Right lobe of liver (tissue), 6 donors: Measurements from ENCODE around the gene CTRB2. TPM values are rescaled to one million over a fixed set of nuclear protein-coding genes. Genes with fewer than 3 reads are reported as not detected.

Experiments
- ATAC-seq, 4 donors: fragments of 200-7000 bp; cut with Tn5 transposase; one replicate each; pipeline ENCODE4 v1.9.1; 2020; ENCODE audit warnings: mild to moderate bottlenecking in 4 of 4, moderate library complexity in 4 of 4
- DNase-seq, 3 donors: peaks; one replicate each; pipeline ENCODE4 v3.0.0-alpha.2; 2020
- H3K27ac ChIP-seq, 3 donors: fragments of 200-600 bp; one replicate each; pipeline ENCODE4 v1.8.0; 2022
- H3K27me3 ChIP-seq, 2 donors: fragments of 200-600 bp; one replicate each; pipeline ENCODE4 v1.8.0; 2022
- H3K36me3 ChIP-seq, 4 donors: fragments of 200-600 bp; sonication (generic) in 1 of 4; one replicate each; pipeline versions ENCODE4 v1.5.1 to v1.8.0; 2017 to 2022; ENCODE audit warnings: control low read depth in 1 of 4
- H3K4me1 ChIP-seq, 4 donors: fragments of 200-600 bp; sonication (generic) in 1 of 4; one replicate each; pipeline versions ENCODE4 v1.5.1 to v1.8.0; 2017 to 2022; ENCODE audit warnings: control low read depth in 1 of 4
- H3K4me3 ChIP-seq, 3 donors: fragments of 200-600 bp; one replicate each; pipeline ENCODE4 v1.8.0; 2022
- H3K9me3 ChIP-seq, 4 donors: fragments of 200-600 bp; sonication (generic) in 1 of 4; one replicate each; pipeline versions ENCODE4 v1.5.1 to v1.8.0; 2017 to 2022; ENCODE audit warnings: control low read depth in 1 of 4
- CTCF ChIP-seq, 4 donors: fragments of 200-600 bp in 3 of 4; fragments of 450-650 bp in 1 of 4; IDR thresholded peaks; one replicate each; pipeline versions ENCODE4 v1.5.1 to v1.8.0; 2016 to 2022; ENCODE audit warnings: antibody characterized with exemption in 4 of 4, mild to moderate bottlenecking in 2 of 4
- POLR2A ChIP-seq: fragments of 450-650 bp; IDR thresholded peaks from one replicate; pipeline ENCODE4 v1.6.1; 2017; ENCODE audit warnings: antibody characterized with exemption, mild to moderate bottlenecking
- WGBS: methylation state at CpG from one replicate; pipeline ENCODE4 v1.1.6; 2018; ENCODE audit warnings: low coverage, low lambda C conversion rate; ENCODE audit not compliant: insufficient coverage; ENCODE audit errors: missing lambda C conversion rate; 5-methylcytosine and 5-hydroxymethylcytosine counted together
- intact Hi-C, 2 donors: fragments of 100-400 bp; cut with DNase I; formaldehyde crosslinking; loops; one replicate each; pipeline versions ENCODE4 v1.11.2 to v1.14.1; 2022
- total RNA-seq, 6 experiments: library from RNA; depleted of rRNA in 2 of 6; stranded (reverse); fragments of >200 nt in 2 of 6; fragmentation: NEBNext Ultra II Directional in 3 of 6; extraction: Animal tissue kit (Norgen Biotek cat#: 25700) in 3 of 6; gene quantifications; one replicate each; pipeline versions ENCODE4 v1.1.0 to v1.2.4, GENCODE V29; 2016 to 2023
- donor health status: DM: no; HTN: yes; CAD: no.
- donor health status: DM: no; HTN: no; CAD: no.
- donor health status: DM: no; HTN: no; CAD: no.
- donor health status: DM: no; HTN: yes; CAD: no.
- donor health status: DM: no; HTN: yes; CAD: no.

Gene CTRB2
- total RNA-seq, 6 experiments from 2014 or later, result not detected

GRCh38 chr16:75193730-75194444, 13.1 kb downstream of the CTRB2 start:
- no peaks in the 10 kb centered on the region for H3K27me3 ChIP-seq
- peak in 2 of 3 donors; percentile 3 to 33 for DNase-seq
- no peaks in the 10 kb centered on the region for H3K9me3 ChIP-seq
- WGBS, result 90% methylated on average over 4 of the region's 10 CpGs
- H3K4me3 ChIP-seq, result no peak overlapping the region
- intact Hi-C loops, result no loop called here
- H3K27ac ChIP-seq, result no peak overlapping the region
- H3K36me3 ChIP-seq, result no peaks in the 10 kb centered on the region
- H3K4me1 ChIP-seq, result no peaks in the 10 kb centered on the region
- ATAC-seq, result no peak
- no peak for TF ChIP-seq POLR2A
- TF ChIP-seq CTCF (IDR thresholded peaks at IDR 0.05), result no peak

- Histone ChIP-seq H3K27me3 (no peaks in the 10 kb centered on the region), H3K4me3 (no peak overlapping the region), H3K9me3 (no peaks in the 10 kb centered on the region), H3K27ac (no peak overlapping the region), H3K4me1 (no peaks in the 10 kb centered on the region), H3K36me3 (no peaks in the 10 kb centered on the region)
- no peak for TF ChIP-seq CTCF (IDR thresholded peaks at IDR 0.05)
- TF ChIP-seq POLR2A, result no peak
- intact Hi-C loops, result no loop called here
- DNase-seq, result no peak
- ATAC-seq, result no peak
- WGBS, result 90% methylated on average over 3 of the region's 4 CpGs
Measured at GRCh38 chr16:75193265-75193650, 13.7 kb downstream of the CTRB2 start.

- DNase-seq (peak in 1 of 3 donors; percentile 24), ATAC-seq (no peak)
- no peak for TF ChIP-seq CTCF (IDR thresholded peaks at IDR 0.05)
- TF ChIP-seq POLR2A, result no peak
- Histone ChIP-seq H3K4me1 (no peaks in the 10 kb centered on the region), H3K9me3 (no peaks in the 10 kb centered on the region), H3K36me3 (no peaks in the 10 kb centered on the region), H3K27ac (no peak overlapping the region), H3K27me3 (no peaks in the 10 kb centered on the region), H3K4me3 (no peak overlapping the region)
- intact Hi-C loops, result no loop called here
- WGBS, result 86% methylated on average over 15 of the region's 21 CpGs
Measured at GRCh38 chr16:75192606-75193264, 14.2 kb downstream of the CTRB2 start.

- no peak overlapping the region for H3K4me3 ChIP-seq
- DNase-seq (no peak), ATAC-seq (no peak)
- intact Hi-C loops, result no loop called here
- no peaks in the 10 kb centered on the region for H3K36me3 ChIP-seq
- WGBS, result 51% methylated on average over 5 of the region's 8 CpGs
- H3K27me3 ChIP-seq, result no peaks in the 10 kb centered on the region
- TF ChIP-seq CTCF (IDR thresholded peaks at IDR 0.05) (no peak), POLR2A (no peak)
- no peaks in the 10 kb centered on the region for H3K4me1 ChIP-seq
- H3K27ac ChIP-seq, result no peak overlapping the region
- H3K9me3 ChIP-seq, result no peaks in the 10 kb centered on the region
Measured at GRCh38 chr16:75189638-75190245, 17.2 kb downstream of the CTRB2 start.
